NCI-H1930 (cell line): Measurements from ENCODE around the gene PPCS.
A peak's percentile ranks its signal among the peaks of the same experiment; 100 is the strongest.
"Not testable (repeated sequence)": the region's sequence is repeated elsewhere in the genome, so short reads cannot be mapped to it uniquely, and the experiment has no call there.

Source experiments
- DNase-seq, 2 experiments: peaks; one replicate each; lab custom pipeline; 2025; lab: John Stamatoyannopoulos, UW

Gene PPCS

DNA sequence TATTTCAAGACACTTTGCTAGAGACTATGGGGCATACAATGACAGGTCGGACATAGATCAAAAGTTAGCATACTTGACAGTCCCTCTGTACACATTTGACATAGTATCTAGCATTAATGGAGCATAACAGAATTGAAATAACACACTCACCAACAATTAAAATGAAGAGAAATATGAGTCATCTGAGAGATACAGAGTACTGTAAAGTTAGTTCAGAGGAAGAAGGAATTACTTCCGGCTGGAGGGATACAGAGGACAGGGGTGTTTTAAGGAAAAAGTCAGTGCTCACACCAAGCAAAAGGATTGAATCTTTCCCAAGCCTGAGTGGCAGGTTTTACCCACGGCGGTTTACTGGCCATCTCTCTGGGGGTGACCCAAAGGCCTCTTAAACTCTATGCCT, 3.0 kb upstream of the PPCS start:
- no peak for DNase-seq

GRCh38 chr1:42454403-42454802, 1.9 kb upstream of the PPCS start:
- DNase-seq: no peak

DNA sequence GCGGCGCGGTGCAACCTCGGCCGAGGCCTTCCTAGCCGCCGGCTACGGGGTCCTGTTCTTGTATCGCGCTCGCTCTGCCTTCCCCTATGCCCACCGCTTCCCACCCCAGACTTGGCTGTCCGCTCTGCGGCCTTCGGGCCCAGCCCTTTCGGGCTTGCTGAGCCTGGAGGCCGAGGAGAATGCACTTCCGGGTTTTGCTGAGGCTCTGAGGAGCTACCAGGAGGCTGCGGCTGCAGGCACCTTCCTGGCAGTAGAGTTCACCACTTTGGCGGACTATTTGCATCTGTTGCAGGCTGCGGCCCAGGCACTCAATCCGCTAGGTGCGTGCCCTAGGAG, 379 bp downstream of the PPCS start:
- no peak for DNase-seq

DNA sequence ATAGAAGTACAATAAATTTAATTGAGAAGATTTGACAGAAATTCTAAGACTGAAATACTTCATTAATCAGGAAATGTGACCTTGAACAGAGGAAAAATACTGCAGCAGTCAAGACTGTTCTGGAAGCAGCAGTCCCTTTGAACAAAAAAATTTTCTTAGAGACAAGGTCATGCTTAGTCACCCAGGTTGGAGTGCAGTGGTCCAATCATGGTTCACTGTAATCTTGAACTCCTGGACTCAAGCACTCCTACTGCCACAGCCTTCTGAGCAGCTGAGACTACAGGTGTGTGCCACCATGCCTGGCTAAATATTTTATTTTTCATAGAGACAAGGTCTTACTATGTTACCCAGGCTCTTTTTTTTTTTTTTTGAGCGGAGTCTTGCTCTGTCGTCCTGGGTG, 4.9 kb downstream of the PPCS start:
- no peak for DNase-seq

DNA sequence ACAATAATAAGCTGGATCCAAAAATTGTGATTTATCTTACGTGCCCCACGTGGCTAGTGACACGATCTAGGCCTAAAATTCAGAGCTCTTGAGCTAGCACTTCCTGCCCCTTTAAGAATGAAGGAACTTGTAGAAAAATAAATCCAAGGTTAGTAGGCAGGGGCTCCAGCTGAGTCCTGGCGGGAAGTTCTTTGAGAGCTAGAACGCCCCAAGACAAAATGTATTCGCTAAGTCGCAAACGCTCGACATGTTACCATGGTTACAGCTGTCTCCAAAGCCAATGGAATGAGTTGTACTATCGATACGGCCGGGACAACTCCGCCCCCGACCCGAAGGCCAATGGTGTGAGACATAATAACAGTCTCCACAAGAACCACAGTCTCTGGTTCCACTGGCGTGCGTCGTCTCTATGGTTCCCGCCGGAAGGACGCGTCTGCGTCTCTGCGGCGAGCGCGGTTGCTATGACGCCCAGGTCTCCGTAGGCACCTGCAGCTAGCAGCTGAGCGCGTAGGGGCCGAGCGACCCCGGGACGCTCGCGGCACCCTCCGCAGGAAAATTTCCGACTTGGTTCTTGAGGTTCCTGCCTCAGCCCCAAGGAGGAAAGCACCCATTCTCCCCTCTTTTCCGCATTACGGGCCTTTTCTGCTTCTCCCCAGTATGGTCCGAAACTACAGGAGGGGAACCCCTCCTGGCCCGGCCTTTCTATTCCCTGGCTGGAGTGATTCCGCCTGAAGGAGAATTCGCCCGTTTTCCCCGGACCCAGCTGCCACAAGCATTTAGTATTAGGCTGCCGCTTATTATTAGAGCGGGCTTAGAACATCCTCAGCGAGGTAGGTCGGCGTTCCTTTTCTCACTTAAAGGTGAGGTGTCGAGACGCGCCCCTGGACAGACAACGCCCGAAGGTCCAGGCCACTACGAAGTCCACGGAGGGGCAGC, 6.8 kb downstream of the PPCS start, which contains the start of gene CCDC30:
Gene CCDC30 (plus strand): TSS at position 459 of the 936 bp plus-strand sequence. CDS start 17,266 bp downstream, outside the sequence.
- DNase-seq: peak; percentile 97 to 99

GRCh38 chr1:42463921-42464320, 7.6 kb downstream of the PPCS start:
- no peak for DNase-seq

- DNase-seq: no peak
Observed at GRCh38 chr1:42466030-42466429, 9.7 kb downstream of the PPCS start.

- DNase-seq: no peak
Observed at GRCh38 chr1:42469727-42470126, 13.4 kb downstream of the PPCS start.

DNA sequence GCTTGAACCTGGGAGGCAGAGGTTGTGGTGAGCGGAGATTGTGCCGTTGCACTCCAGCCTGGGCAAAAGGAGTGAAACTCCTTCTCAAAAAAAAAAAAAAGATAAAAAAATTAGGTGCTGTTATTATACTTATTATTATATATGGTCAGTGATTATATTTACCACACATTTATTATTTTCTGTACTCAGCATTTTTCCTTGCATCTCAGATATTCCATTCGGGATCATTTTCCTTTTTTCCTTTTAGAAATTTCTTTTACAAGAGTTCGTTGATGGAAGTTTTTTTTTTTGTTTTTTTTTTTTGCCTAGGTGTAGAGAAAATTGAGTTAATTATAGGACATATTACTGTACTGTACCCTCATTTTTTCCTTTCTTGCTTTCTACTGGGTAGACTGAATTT, 20.3 kb downstream of the PPCS start:
- no peak for DNase-seq

DNA sequence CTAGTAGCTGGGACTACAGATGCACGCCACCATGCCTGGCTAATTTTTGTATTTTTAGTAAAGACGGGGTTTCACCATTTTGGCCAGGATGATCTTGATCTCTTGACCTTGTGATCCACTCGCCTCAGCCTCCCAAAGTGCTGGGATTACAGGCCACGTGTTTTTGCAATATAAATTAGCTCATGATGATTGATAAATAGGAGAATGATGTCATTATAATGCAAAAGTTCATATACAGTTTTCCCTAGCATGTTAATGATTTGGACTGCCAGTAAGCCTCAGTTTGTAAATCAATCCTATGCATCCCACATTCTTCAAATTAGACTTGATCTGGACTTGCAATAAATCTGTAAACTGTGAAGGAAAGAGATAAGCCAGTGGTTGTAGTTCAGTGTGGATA, 21.0 kb downstream of the PPCS start:
- not testable (repeated sequence) for DNase-seq

DNA sequence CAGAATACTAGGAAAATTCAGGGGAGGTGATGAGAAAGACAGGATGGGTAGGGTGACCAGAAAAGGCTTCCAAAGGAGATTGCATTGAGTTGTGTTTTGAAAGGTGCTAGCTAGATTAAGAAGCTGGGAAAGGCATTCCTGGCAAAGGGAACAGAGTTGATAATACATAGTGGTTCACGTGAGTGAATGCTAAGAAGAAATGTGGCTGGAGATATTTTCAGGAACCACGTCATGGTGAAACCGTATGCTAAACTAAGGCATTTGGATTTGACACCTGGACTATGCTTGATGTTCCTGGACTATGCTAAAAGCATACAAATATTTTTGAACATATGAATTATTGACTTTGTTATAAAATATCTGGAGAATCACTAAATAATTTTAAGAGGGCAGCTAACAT, 21.4 kb downstream of the PPCS start:
- DNase-seq: no peak

DNA sequence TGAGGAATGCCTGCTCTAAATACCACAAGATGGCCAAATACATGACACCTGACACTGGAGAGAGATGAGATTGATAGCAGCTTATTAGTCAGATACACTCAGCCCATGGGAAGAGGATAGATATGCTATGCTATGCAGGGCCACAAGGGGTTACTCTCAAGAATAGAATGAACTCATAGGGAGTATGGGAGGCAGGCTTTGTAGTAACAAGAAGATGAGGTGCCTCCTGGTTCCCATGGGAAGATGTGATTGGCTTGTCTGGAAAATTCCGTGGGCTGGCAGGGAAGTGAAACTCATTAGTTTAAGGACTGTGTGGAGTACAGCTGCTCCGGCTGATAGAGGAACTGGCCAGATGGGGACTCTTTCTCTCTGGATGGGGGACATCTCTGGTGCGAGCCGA, 23.3 kb downstream of the PPCS start:
- DNase-seq: peak in 1 of 2 experiments; percentile 10

DNA sequence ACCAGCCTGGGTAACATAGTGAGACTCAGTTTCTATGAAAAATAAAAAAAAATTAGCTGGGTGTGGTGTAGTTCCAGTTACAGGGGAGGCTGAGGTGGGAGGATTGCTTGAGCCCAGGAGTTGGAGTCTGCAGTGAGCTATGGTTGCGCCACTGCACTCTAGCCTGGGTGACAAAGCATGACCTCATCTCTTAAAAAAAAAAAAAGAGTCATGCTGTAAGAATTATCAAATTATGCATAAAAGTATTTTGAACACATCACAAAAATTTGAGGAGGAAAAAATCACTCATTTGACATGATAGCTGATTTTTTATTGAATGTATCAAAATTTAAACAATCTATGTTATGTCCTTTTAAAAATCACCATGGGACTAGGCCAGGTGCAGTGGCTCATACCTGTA, 24.6 kb downstream of the PPCS start:
- no peak for DNase-seq

GRCh38 chr1:42482635-42483153, 26.4 kb downstream of the PPCS start:
- DNase-seq: no peak

DNA sequence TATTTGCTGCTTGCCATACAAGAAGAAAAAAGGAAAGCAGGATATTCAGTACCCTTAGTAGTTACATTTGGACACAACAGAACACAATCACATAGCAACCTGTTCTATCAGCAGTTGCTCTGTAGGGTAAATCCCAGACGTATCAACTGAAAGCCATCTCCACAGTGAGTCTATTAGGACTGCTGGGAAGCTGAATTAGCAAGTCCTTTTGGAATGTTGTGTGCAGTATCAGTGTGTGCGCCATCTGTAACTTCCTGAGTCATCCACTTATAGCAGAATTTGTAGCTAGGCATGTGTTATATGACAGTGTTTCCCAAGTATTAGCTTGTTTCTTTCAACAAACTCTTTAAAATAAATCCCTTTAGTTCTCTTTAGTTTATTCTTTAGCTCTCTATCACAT, 28.0 kb downstream of the PPCS start:
- no peak for DNase-seq

DNA sequence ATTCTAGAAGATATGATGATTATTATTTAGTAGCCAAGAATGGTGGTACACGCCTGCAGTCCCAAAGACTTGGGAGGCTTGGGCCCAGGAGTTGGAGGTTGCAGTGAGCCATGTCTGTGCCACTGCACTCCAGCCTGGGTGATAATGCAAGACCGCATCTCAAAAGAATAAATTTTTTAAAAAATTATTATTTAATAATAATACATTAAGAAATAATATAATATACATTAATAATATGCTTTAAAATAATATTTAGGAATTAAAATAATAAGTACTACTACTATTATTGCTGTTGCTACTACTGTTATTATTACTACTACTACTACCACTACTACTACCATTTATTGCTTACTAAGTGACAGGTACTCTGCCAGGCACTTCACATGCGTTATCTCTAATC, 33.9 kb downstream of the PPCS start:
- no peak for DNase-seq

GRCh38 chr1:42502031-42502430, 45.7 kb downstream of the PPCS start:
- not testable (repeated sequence) for DNase-seq

GRCh38 chr1:42504535-42505128, 48.3 kb downstream of the PPCS start:
- no peak for DNase-seq

DNA sequence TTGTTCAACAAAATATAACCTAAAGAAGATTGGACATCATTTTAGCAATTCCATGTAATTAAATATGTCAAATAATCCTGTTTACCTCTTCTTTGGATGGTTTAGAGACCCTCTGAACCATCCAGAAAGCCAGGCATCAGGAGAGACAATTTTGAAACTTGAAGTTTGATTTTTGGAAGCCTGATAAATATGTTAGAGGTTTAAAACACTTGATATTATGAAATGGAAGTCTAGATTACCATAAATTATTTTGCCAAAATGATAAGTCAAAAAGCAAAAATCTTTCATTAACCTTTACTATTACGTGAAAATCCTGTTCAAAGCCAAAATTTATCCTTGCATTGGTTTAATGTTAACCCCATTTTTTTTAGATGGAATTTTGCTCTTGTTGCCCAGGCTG, 50.2 kb downstream of the PPCS start:
- no peak for DNase-seq
